Natural killer cell (primary cell): ENCODE results near the gene PARVB. TPM values are rescaled to one million over a fixed set of nuclear protein-coding genes. Genes with fewer than 3 reads are reported as not detected.

ENCODE experiments used
- ATAC-seq, 3 donors: fragments of 150-1000 bp in 2 of 3; fragments of 200-7000 bp in 1 of 3; cut with Tn5 transposase; 1 replicate in 1 of 3; 2 replicates in 2 of 3; pipeline ENCODE4 v1.10.0; 2021; ENCODE audit warnings: mild to moderate bottlenecking in 2 of 3, moderate library complexity in 2 of 3
- DNase-seq, 2 donors: peaks; one replicate each; pipeline versions ENCODE4 v3.0.0 to v3.0.0-alpha.2; 2013 to 2021; ENCODE audit warnings: mixed read lengths in 1 of 2
- H3K27ac ChIP-seq: one replicate; pipeline ENCODE4 v1.5.1; 2013; ENCODE audit warnings: mild to moderate bottlenecking, low read length
- H3K27me3 ChIP-seq: one replicate; pipeline ENCODE4 v1.6.1; 2013; ENCODE audit warnings: low read length; ENCODE audit not compliant: control insufficient read depth, insufficient read depth
- H3K36me3 ChIP-seq: one replicate; pipeline ENCODE4 v1.6.1; 2013; ENCODE audit warnings: low read length; ENCODE audit not compliant: control insufficient read depth, insufficient read depth
- H3K4me1 ChIP-seq: one replicate; pipeline ENCODE4 v1.6.1; 2013; ENCODE audit warnings: low read length; ENCODE audit not compliant: control insufficient read depth, insufficient read depth
- H3K4me3 ChIP-seq: one replicate; pipeline ENCODE4 v1.5.1; 2013; ENCODE audit warnings: low read length
- H3K9me3 ChIP-seq: one replicate; pipeline ENCODE4 v1.6.1; 2013; ENCODE audit warnings: low read length; ENCODE audit not compliant: control insufficient read depth, insufficient read depth
- H3K27ac Mint-ChIP-seq, 2 donors: one replicate each; pipeline ENCODE4 v1.8.0; 2022; ENCODE audit warnings: mild to moderate bottlenecking in 2 of 2, mixed read lengths in 2 of 2, moderate library complexity in 1 of 2
- H3K27me3 Mint-ChIP-seq, 2 donors: one replicate each; pipeline ENCODE4 v1.8.0; 2022; ENCODE audit warnings: low read depth in 2 of 2, mixed read lengths in 2 of 2
- H3K36me3 Mint-ChIP-seq: one replicate; pipeline ENCODE4 v1.8.0; 2022; ENCODE audit warnings: mixed read lengths
- H3K4me1 Mint-ChIP-seq, 2 donors: one replicate each; pipeline ENCODE4 v1.8.0; 2022; ENCODE audit warnings: mixed read lengths in 2 of 2
- H3K4me3 Mint-ChIP-seq: one replicate; pipeline ENCODE4 v1.8.0; 2022; ENCODE audit warnings: mild to moderate bottlenecking, moderate library complexity, mixed read lengths
- H3K9me3 Mint-ChIP-seq, 2 donors: one replicate each; pipeline ENCODE4 v1.8.0; 2022; ENCODE audit warnings: mixed read lengths in 2 of 2
- CTCF ChIP-seq: fragments of 200-600 bp; IDR thresholded peaks from one replicate; pipeline ENCODE4 v1.8.0; 2022; ENCODE audit warnings: antibody characterized with exemption
- WGBS: methylation state at CpG from one replicate; pipeline ENCODE4 v1.1.7; 2013; ENCODE audit warnings: missing lambda C conversion rate; ENCODE audit not compliant: insufficient coverage; 5-methylcytosine and 5-hydroxymethylcytosine counted together
- intact Hi-C: fragments of 100-400 bp; cut with micrococcal nuclease; formaldehyde crosslinking; loops from one replicate; pipeline ENCODE4 v1.14.2; 2022
- total RNA-seq, 4 donors: library from RNA; stranded (reverse); fragments of 120-200 nt in 1 of 4; gene quantifications; one replicate each; pipeline versions ENCODE4 v1.2.3 to v1.2.4, GENCODE V29; 2013 to 2022

Gene PARVB
- total RNA-seq, 3 donors from 2014 or later (not counting 1 experiment from before 2014, with no cell fraction given) = 2.9 to 12.5 (median 8.1) TPM

- H3K9me3 ChIP-seq = no peaks in the 10 kb centered on the region
- no peak for ATAC-seq
- H3K27me3 Mint-ChIP-seq = no peaks in the 10 kb centered on the region
Measured at GRCh38 chr22:44197271-44197670, 173.2 kb downstream of the PARVB start.

GRCh38 chr22:44199164-44199563, 175.1 kb downstream of the PARVB start:
- Mint-ChIP-seq H3K27ac (peak overlapping the region in 1 of 2 donors; percentile 17), H3K36me3 (peaks cover 21% of the 10 kb centered on the region), H3K4me3 (no peak overlapping the region), H3K27me3 (no peaks in the 10 kb centered on the region), H3K9me3 (no peaks in the 10 kb centered on the region), H3K4me1 (peaks cover 14 to 42% of the 10 kb centered on the region in 2 donors)
- H3K9me3 ChIP-seq = no peaks in the 10 kb centered on the region
- DNase-seq (no peak), ATAC-seq (no peak)
- peaks cover 14% of the 10 kb centered on the region for H3K4me1 ChIP-seq
- WGBS = 94% methylated on average over 2 of the region's 2 CpGs
- intact Hi-C loops = no loop called here
- no peaks in the 10 kb centered on the region for H3K27me3 ChIP-seq
- no peak overlapping the region for H3K27ac ChIP-seq
- no peak for TF ChIP-seq CTCF
- H3K4me3 ChIP-seq = no peak overlapping the region
- H3K36me3 ChIP-seq = peaks cover 48% of the 10 kb centered on the region

More at GRCh38 chr22:44197271-44197670, 173.2 kb downstream of the PARVB start:
- Histone ChIP-seq H3K27ac (no peak overlapping the region), H3K4me3 (no peak overlapping the region), H3K36me3 (peaks cover 46% of the 10 kb centered on the region), H3K4me1 (peaks cover 32% of the 10 kb centered on the region), H3K27me3 (no peaks in the 10 kb centered on the region)
- Mint-ChIP-seq H3K36me3 (peaks cover 14% of the 10 kb centered on the region), H3K4me1 (peaks cover 29 to 61% of the 10 kb centered on the region in 2 donors), H3K27ac (no peak overlapping the region), H3K4me3 (no peak overlapping the region), H3K9me3 (no peaks in the 10 kb centered on the region)
- intact Hi-C loops = no loop called here
- WGBS = 80% methylated on average over 1 of the region's 2 CpGs
- no peak for DNase-seq
- no peak for TF ChIP-seq CTCF

GRCh38 chr22:44199866-44200265, 175.8 kb downstream of the PARVB start:
- H3K27me3 ChIP-seq = no peaks in the 10 kb centered on the region
- no peak for ATAC-seq
- Mint-ChIP-seq H3K9me3 (no peaks in the 10 kb centered on the region), H3K4me3 (no peak overlapping the region), H3K36me3 (peaks cover 21% of the 10 kb centered on the region), H3K4me1 (peaks cover 11 to 35% of the 10 kb centered on the region in 2 donors), H3K27ac (peak overlapping the region in 1 of 2 donors; percentile 23), H3K27me3 (no peaks in the 10 kb centered on the region)
- intact Hi-C loops = no loop called here
- no peak for TF ChIP-seq CTCF
- peaks cover 50% of the 10 kb centered on the region for H3K36me3 ChIP-seq
- H3K9me3 ChIP-seq = no peaks in the 10 kb centered on the region
- WGBS = 88% methylated on average over 5 of the region's 5 CpGs
- peaks cover 18% of the 10 kb centered on the region for H3K4me1 ChIP-seq
- DNase-seq = no peak
- no peak overlapping the region for H3K4me3 ChIP-seq
- H3K27ac ChIP-seq = no peak overlapping the region

- Mint-ChIP-seq H3K4me3 (no peak overlapping the region), H3K36me3 (peaks cover 21% of the 10 kb centered on the region), H3K9me3 (no peaks in the 10 kb centered on the region), H3K27ac (peak overlapping the region in 1 of 2 donors; percentile 46), H3K27me3 (no peaks in the 10 kb centered on the region), H3K4me1 (peaks cover 11 to 33% of the 10 kb centered on the region in 2 donors)
- H3K36me3 ChIP-seq = peaks cover 50% of the 10 kb centered on the region
- no peaks in the 10 kb centered on the region for H3K27me3 ChIP-seq
- no peak for TF ChIP-seq CTCF
- peaks cover 21% of the 10 kb centered on the region for H3K4me1 ChIP-seq
- no peak overlapping the region for H3K4me3 ChIP-seq
- H3K9me3 ChIP-seq = no peaks in the 10 kb centered on the region
- ATAC-seq (no peak), DNase-seq (no peak)
- 93% methylated on average over 6 of the region's 6 CpGs for WGBS
- intact Hi-C loops = no loop called here
- no peak overlapping the region for H3K27ac ChIP-seq
Measured at GRCh38 chr22:44200451-44200850, 176.3 kb downstream of the PARVB start.
